ENCODE results near the gene EXOC3. TPM values are rescaled to one million over a fixed set of nuclear protein-coding genes. Genes with fewer than 3 reads are reported as not detected.

Gene EXOC3
- total and polyA plus RNA-seq, 2 of the 8 experiments (the other 6 are each of a cell fraction or from before 2014, with no cell fraction given), result 14.4 to 30.0 TPM

GRCh38 chr5:446883-447263 is 3.9 kb downstream of the EXOC3 start:
- no peak overlapping the region for H3K27ac ChIP-seq (ENCODE audit: low read depth, low read length)
- peaks cover 0 to 8% of the 10 kb centered on the region in 2 experiments; a peak in 1 of 4 replicates for H3K79me2 ChIP-seq (ENCODE audit: control insufficient read depth in 1 of 2, insufficient read depth in 2 of 2, low read length in 2 of 2)
- peaks cover 13% of the 10 kb centered on the region; the same call in 1 of the 2 replicates for H3K23me2 ChIP-seq (ENCODE audit: low read depth, low read length)
- H3K14ac ChIP-seq (ENCODE audit: insufficient read length), result no peak overlapping the region
- no peak overlapping the region for H4K8ac ChIP-seq (ENCODE audit: extremely low read depth, insufficient read depth, low read length)
- DNase-seq (ENCODE audit: low read depth in 1 of 2, low spot score in 2 of 2) (no peak), FAIRE-seq (no peak)
- no peak overlapping the region for H3K56ac ChIP-seq (replicated peaks; ENCODE audit: insufficient read length, low read depth, low read length)
- no peak overlapping the region for H4K91ac ChIP-seq (replicated peaks; ENCODE audit: insufficient read length, low read length)
- no peak overlapping the region; the same call in 1 of the 2 replicates for H2AK5ac ChIP-seq (ENCODE audit: low read depth, low read length)
- no peak overlapping the region for H2BK120ac ChIP-seq (replicated peaks; ENCODE audit: low read depth, low read length)
- no peak overlapping the region for H2BK15ac ChIP-seq (ENCODE audit: low read length)
- peaks cover 0 to 4% of the 10 kb centered on the region in 2 experiments; a peak in 2 of 4 replicates for H3K9me3 ChIP-seq (ENCODE audit: insufficient read depth in 2 of 2, low read depth in 1 of 2, low read length in 1 of 2)
- H3K79me1 ChIP-seq (ENCODE audit: low read depth, low read length), result peaks cover 9% of the 10 kb centered on the region; the same call in 1 of the 2 replicates
- H3K9ac ChIP-seq (replicated peaks in 1 of 4; ENCODE audit: extremely low read depth in 1 of 4, low read depth in 3 of 4, low read length in 3 of 4), result no peak overlapping the region
- no peak overlapping the region for H3K23ac ChIP-seq (ENCODE audit: insufficient read length)
- H4K5ac ChIP-seq (ENCODE audit: insufficient read length, low read depth, low read length), result no peak overlapping the region
- H4K20me1 ChIP-seq (replicated peaks in 1 of 2; ENCODE audit: control insufficient read depth in 1 of 2, insufficient read depth in 2 of 2, low read length in 2 of 2), result peaks cover 2 to 13% of the 10 kb centered on the region in 2 experiments
- ChIA-PET CTCF (ENCODE audit: partially characterized antibody) (interaction anchor here (0.6 to 3.0 kb wide), 38 partner anchors 9 to 335 kb away, joined by 3 to 17 read pairs (median 4); no protein-coding TSS in a partner anchor), POLR2A (ENCODE audit: partially characterized antibody) (interaction anchor here (0.9 to 1.9 kb wide), 4 partner anchors 10 to 69 kb away, joined by 3 to 6 read pairs (median 4); no protein-coding TSS in a partner anchor)
- H3K4me1 ChIP-seq (replicated peaks in 1 of 4; ENCODE audit: control insufficient read depth in 3 of 4, insufficient read depth in 4 of 4, low read length in 3 of 4), result peaks cover 0 to 12% (median 8%) of the 10 kb centered on the region in 4 experiments; a peak in 5 of 7 replicates
- H3K36me3 ChIP-seq (ENCODE audit: control insufficient read depth in 2 of 4, insufficient read depth in 4 of 4, low read length in 3 of 4), result peaks cover 13 to 40% (median 21%) of the 10 kb centered on the region in 4 experiments
- H3K4ac ChIP-seq (replicated peaks; ENCODE audit: insufficient read length, low read depth, low read length), result no peak overlapping the region
- H3K4me3 ChIP-seq (ENCODE audit: extremely low read depth in 1 of 4, insufficient read depth in 2 of 4, low read depth in 3 of 4, low read length in 4 of 4), result no peak overlapping the region
- WGBS, 2 experiments (ENCODE audit: extremely low coverage in 1 of 2, insufficient coverage in 1 of 2, insufficient read length in 1 of 2, insufficient replicate concordance in 2 of 2, low coverage in 1 of 2, low lambda C conversion rate in 2 of 2, missing lambda C conversion rate in 1 of 2), result 78% methylated on average over 7 of the region's 7 CpGs; no CpG with 5 or more reads in 1 of the 2 experiments
- H2BK5ac ChIP-seq (ENCODE audit: low read depth, low read length), result no peak overlapping the region
- no peak overlapping the region for H3K18ac ChIP-seq (ENCODE audit: extremely low read depth, low read length)
- H2BK20ac ChIP-seq (ENCODE audit: low read length), result no peak overlapping the region
- no peak overlapping the region for H3K4me2 ChIP-seq (ENCODE audit: insufficient read depth in 1 of 2, low read depth in 2 of 2, low read length in 2 of 2)
- H2BK12ac ChIP-seq (ENCODE audit: low read depth, low read length), result no peak overlapping the region
- peak in 2 of 3 experiments; percentile 36 to 59; a peak in 2 of 4 replicates for TF ChIP-seq CTCF (IDR thresholded peaks at IDR 0.05; ENCODE audit: control extremely low read depth in 1 of 3, insufficient read depth in 1 of 3, low read depth in 1 of 3, low read length in 3 of 3)
- no peak for TF ChIP-seq MAX (IDR thresholded peaks at IDR 0.05)
- no peak for TF ChIP-seq EP300 (IDR thresholded peaks at IDR 0.05; ENCODE audit: borderline replicate concordance in 1 of 2, low read depth in 2 of 2, low read length in 2 of 2)
- peak; percentile 32 to 52; a peak in 3 of 4 replicates for TF ChIP-seq RAD21 (IDR thresholded peaks at IDR 0.05 in 1 of 2, conservative IDR thresholded peaks at IDR 0.05 in 1 of 2; ENCODE audit: low read depth in 2 of 2, low read length in 2 of 2)
- no peak overlapping the region for H2AFZ ChIP-seq (ENCODE audit: low read length)
- peaks cover 0 to 4% (median 0%) of the 10 kb centered on the region in 4 experiments; a peak in 2 of 7 replicates for H3K27me3 ChIP-seq (replicated peaks in 1 of 4; ENCODE audit: control insufficient read depth in 3 of 4, extremely low read depth in 1 of 4, insufficient read depth in 3 of 4, low read length in 3 of 4)
